ENCODE measurements around the gene FOXM1. TPM values are rescaled to one million over a fixed set of nuclear protein-coding genes. Genes with fewer than 3 reads are reported as not detected.

The FOXM1 gene
- total RNA-seq: 74.8 and 79.3 TPM in 2 replicates

- Mint-ChIP-seq H3K27me3 (ENCODE audit: low read depth) (no peaks in the 10 kb centered on the region), H3K9me3 (no peaks in the 10 kb centered on the region), H3K4me3 (ENCODE audit: low read depth) (peak within 1 kb of the TSS; percentile 95), H3K27ac (peak within 1 kb of the TSS; percentile 98), H3K36me3 (ENCODE audit: low read depth) (peaks cover 54% of the 10 kb centered on the region), H3K4me1 (ENCODE audit: low read depth) (peaks cover 34% of the 10 kb centered on the region)
- intact Hi-C loops (cut with micrococcal nuclease): loop anchor here (1.0 to 10.0 kb wide), 3 partner anchors 13 to 182 kb away; partner anchors contain the start of genes ITFG2 and TULP3
- DNase-seq (ENCODE audit: low spot score): peak; percentile 87
Observed at GRCh38 chr12:2877047-2877952, at the start of gene FOXM1, which contains the start of gene RHNO1. TSS of gene FOXM1 (minus strand) at chr12:2877174. CDS start at chr12:2874478, 2,696 bp downstream. TSS of gene RHNO1 (plus strand) at chr12:2877223. CDS start at chr12:2885367, 8,144 bp downstream.

GRCh38 chr12:2925322-2925995 is 48.5 kb upstream of the FOXM1 start:
- Mint-ChIP-seq H3K27ac (no peak overlapping the region), H3K27me3 (ENCODE audit: low read depth) (no peaks in the 10 kb centered on the region), H3K4me3 (ENCODE audit: low read depth) (no peak overlapping the region), H3K36me3 (ENCODE audit: low read depth) (no peaks in the 10 kb centered on the region), H3K9me3 (no peaks in the 10 kb centered on the region), H3K4me1 (ENCODE audit: low read depth) (peaks cover 4% of the 10 kb centered on the region)
- DNase-seq (ENCODE audit: low spot score): no peak
- intact Hi-C loops (cut with micrococcal nuclease): no loop called here

GRCh38 chr12:2924019-2924418 is 47.0 kb upstream of the FOXM1 start:
- Mint-ChIP-seq H3K9me3 (no peaks in the 10 kb centered on the region), H3K27me3 (ENCODE audit: low read depth) (no peaks in the 10 kb centered on the region), H3K4me1 (ENCODE audit: low read depth) (peaks cover 4% of the 10 kb centered on the region), H3K36me3 (ENCODE audit: low read depth) (no peaks in the 10 kb centered on the region), H3K4me3 (ENCODE audit: low read depth) (no peak overlapping the region), H3K27ac (no peak overlapping the region)
- intact Hi-C loops (cut with micrococcal nuclease): no loop called here
- no peak for DNase-seq (ENCODE audit: low spot score)

DNA sequence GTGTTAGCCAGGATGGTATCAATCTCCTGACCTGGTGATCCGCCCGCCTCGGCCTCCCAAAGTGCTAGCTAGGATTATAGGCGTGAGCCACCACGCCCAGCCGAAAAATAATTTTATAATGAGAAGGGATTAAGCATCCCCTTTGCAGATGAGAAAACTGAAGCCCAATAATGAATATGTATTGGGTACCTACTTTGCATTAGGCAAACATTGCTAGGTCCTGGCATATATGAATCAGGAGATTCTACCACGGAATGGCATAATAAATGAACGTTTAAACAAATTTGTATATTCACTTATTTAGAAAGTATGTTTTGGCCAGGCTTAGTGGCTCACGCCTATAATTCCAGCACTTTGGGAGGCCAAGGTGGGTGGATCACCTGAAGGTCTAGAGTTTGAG is 46.1 kb upstream of the FOXM1 start:
- no peaks in the 10 kb centered on the region for H3K9me3 Mint-ChIP-seq
- no peaks in the 10 kb centered on the region for H3K36me3 Mint-ChIP-seq (ENCODE audit: low read depth)
- H3K27me3 Mint-ChIP-seq (ENCODE audit: low read depth): no peaks in the 10 kb centered on the region
- intact Hi-C loops (cut with micrococcal nuclease): no loop called here
- no peak for DNase-seq (ENCODE audit: low spot score)
- H3K4me3 Mint-ChIP-seq (ENCODE audit: low read depth): no peak overlapping the region
- peaks cover 4% of the 10 kb centered on the region for H3K4me1 Mint-ChIP-seq (ENCODE audit: low read depth)
- H3K27ac Mint-ChIP-seq: no peak overlapping the region

GRCh38 chr12:2922329-2922728 is 45.4 kb upstream of the FOXM1 start:
- intact Hi-C loops (cut with micrococcal nuclease): no loop called here
- no peak for DNase-seq (ENCODE audit: low spot score)
- H3K36me3 Mint-ChIP-seq (ENCODE audit: low read depth): no peaks in the 10 kb centered on the region
- H3K27me3 Mint-ChIP-seq (ENCODE audit: low read depth): no peaks in the 10 kb centered on the region
- no peaks in the 10 kb centered on the region for H3K9me3 Mint-ChIP-seq
- H3K27ac Mint-ChIP-seq: no peak overlapping the region
- peaks cover 4% of the 10 kb centered on the region for H3K4me1 Mint-ChIP-seq (ENCODE audit: low read depth)
- no peak overlapping the region for H3K4me3 Mint-ChIP-seq (ENCODE audit: low read depth)

DNA sequence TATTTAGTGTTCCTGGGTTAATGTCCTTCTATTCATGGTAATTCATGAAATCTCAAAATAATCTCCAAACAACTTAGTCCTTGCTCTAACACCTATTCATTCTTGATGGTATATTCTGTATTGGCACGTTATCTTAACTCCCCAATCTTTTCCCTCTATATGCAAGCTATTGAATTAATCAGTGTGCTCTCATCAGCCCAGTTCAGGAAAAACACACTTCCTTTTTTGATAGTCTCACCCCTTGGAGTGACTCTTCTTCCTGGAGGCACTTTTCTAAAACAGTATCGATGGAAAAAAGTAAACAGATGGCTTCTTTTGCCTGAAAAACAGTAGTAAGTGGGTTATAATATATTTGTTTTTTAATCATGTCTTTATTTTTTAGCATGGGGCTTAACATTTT is 42.3 kb upstream of the FOXM1 start:
- H3K36me3 Mint-ChIP-seq (ENCODE audit: low read depth): no peaks in the 10 kb centered on the region
- H3K4me3 Mint-ChIP-seq (ENCODE audit: low read depth): no peak overlapping the region
- H3K9me3 Mint-ChIP-seq: no peaks in the 10 kb centered on the region
- intact Hi-C loops (cut with micrococcal nuclease): no loop called here
- no peaks in the 10 kb centered on the region for H3K4me1 Mint-ChIP-seq (ENCODE audit: low read depth)
- no peak for DNase-seq (ENCODE audit: low spot score)
- no peaks in the 10 kb centered on the region for H3K27me3 Mint-ChIP-seq (ENCODE audit: low read depth)
- no peak overlapping the region for H3K27ac Mint-ChIP-seq

DNA sequence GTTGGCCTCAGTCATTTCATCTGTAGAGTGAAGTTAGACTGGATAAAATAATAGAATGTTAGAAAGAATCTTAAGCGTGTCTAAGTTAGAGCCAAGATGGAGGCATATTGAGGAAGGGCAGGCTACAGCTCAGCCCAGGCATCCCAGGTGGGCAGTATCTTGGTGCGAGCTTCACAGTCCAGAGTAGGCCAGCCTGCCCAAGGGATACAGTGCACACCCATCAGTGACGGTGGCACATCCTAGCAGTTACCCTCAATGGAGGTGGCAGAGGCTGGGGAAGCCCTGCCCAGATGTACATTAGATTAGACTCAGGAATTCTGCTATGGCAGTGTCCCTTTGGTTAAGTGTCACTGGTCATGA is 35.2 kb upstream of the FOXM1 start:
- Mint-ChIP-seq H3K4me1 (ENCODE audit: low read depth) (no peaks in the 10 kb centered on the region), H3K27me3 (ENCODE audit: low read depth) (no peaks in the 10 kb centered on the region), H3K36me3 (ENCODE audit: low read depth) (no peaks in the 10 kb centered on the region), H3K9me3 (no peaks in the 10 kb centered on the region), H3K27ac (no peak overlapping the region), H3K4me3 (ENCODE audit: low read depth) (no peak overlapping the region)
- DNase-seq (ENCODE audit: low spot score): no peak
- intact Hi-C loops (cut with micrococcal nuclease): no loop called here

DNA sequence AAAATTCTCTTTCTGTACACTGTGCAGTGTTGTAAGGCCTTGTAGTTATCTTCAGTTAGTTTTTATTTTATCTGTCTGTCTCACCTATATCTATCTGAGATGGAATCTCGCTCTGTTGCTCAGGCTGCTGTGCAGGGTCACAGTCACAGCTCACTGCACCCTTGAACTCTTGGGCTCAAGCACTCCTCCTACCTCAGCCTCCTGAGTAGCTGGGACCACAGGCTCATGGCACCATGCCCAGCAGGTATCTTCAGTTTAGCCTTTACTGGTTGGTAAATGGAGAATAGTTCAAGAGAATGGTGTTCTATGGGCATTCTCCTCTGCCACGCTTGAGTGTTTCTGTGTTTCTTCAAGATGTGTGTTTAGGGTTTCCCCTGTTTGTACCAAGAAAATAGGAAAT is 27.3 kb upstream of the FOXM1 start:
- H3K27me3 Mint-ChIP-seq (ENCODE audit: low read depth): no peaks in the 10 kb centered on the region
- H3K4me3 Mint-ChIP-seq (ENCODE audit: low read depth): no peak overlapping the region
- intact Hi-C loops (cut with micrococcal nuclease): no loop called here
- no peak for DNase-seq (ENCODE audit: low spot score)
- no peaks in the 10 kb centered on the region for H3K4me1 Mint-ChIP-seq (ENCODE audit: low read depth)
- no peaks in the 10 kb centered on the region for H3K36me3 Mint-ChIP-seq (ENCODE audit: low read depth)
- H3K27ac Mint-ChIP-seq: no peak overlapping the region
- no peaks in the 10 kb centered on the region for H3K9me3 Mint-ChIP-seq

- no peak overlapping the region for H3K4me3 Mint-ChIP-seq (ENCODE audit: low read depth)
- intact Hi-C loops (cut with micrococcal nuclease): no loop called here
- no peak overlapping the region for H3K27ac Mint-ChIP-seq
- H3K27me3 Mint-ChIP-seq (ENCODE audit: low read depth): no peaks in the 10 kb centered on the region
- H3K4me1 Mint-ChIP-seq (ENCODE audit: low read depth): no peaks in the 10 kb centered on the region
- no peak for DNase-seq (ENCODE audit: low spot score)
- H3K36me3 Mint-ChIP-seq (ENCODE audit: low read depth): no peaks in the 10 kb centered on the region
- H3K9me3 Mint-ChIP-seq: no peaks in the 10 kb centered on the region
Observed at GRCh38 chr12:2902272-2902880, 25.4 kb upstream of the FOXM1 start.

GRCh38 chr12:2900642-2901041 is 23.7 kb upstream of the FOXM1 start:
- no peaks in the 10 kb centered on the region for H3K9me3 Mint-ChIP-seq
- H3K4me3 Mint-ChIP-seq (ENCODE audit: low read depth): no peak overlapping the region
- intact Hi-C loops (cut with micrococcal nuclease): no loop called here
- H3K4me1 Mint-ChIP-seq (ENCODE audit: low read depth): peaks cover under 1% of the 10 kb centered on the region
- no peak for DNase-seq (ENCODE audit: low spot score)
- H3K27ac Mint-ChIP-seq: no peak overlapping the region
- H3K27me3 Mint-ChIP-seq (ENCODE audit: low read depth): no peaks in the 10 kb centered on the region
- no peaks in the 10 kb centered on the region for H3K36me3 Mint-ChIP-seq (ENCODE audit: low read depth)

- Mint-ChIP-seq H3K4me1 (ENCODE audit: low read depth) (peaks cover 2% of the 10 kb centered on the region), H3K4me3 (ENCODE audit: low read depth) (no peak overlapping the region), H3K27me3 (ENCODE audit: low read depth) (no peaks in the 10 kb centered on the region), H3K36me3 (ENCODE audit: low read depth) (no peaks in the 10 kb centered on the region), H3K27ac (no peak overlapping the region), H3K9me3 (no peaks in the 10 kb centered on the region)
- intact Hi-C loops (cut with micrococcal nuclease): no loop called here
- no peak for DNase-seq (ENCODE audit: low spot score)
Observed at GRCh38 chr12:2897418-2897817, 20.4 kb upstream of the FOXM1 start.

DNA sequence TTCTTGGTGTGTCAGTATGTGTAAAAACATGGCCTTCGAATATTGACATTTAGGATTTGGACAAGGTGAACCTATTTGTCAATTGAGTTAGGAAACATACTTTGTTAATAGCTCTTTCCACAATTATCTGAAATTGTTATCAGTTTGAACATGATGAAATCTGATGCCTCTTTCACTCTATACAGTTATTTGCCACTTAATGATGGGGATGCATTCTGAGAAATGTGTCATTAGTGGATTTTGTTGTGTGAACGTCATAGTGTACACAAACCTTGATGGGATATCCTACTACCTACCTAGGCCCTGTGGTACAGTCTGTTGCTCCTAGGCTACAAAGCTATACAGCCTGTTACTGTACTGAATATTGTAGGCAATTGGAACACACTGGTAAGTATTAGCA is 18.5 kb upstream of the FOXM1 start:
- Mint-ChIP-seq H3K36me3 (ENCODE audit: low read depth) (no peaks in the 10 kb centered on the region), H3K27ac (no peak overlapping the region), H3K4me3 (ENCODE audit: low read depth) (no peak overlapping the region), H3K27me3 (ENCODE audit: low read depth) (no peaks in the 10 kb centered on the region), H3K9me3 (no peaks in the 10 kb centered on the region), H3K4me1 (ENCODE audit: low read depth) (peaks cover 9% of the 10 kb centered on the region)
- intact Hi-C loops (cut with micrococcal nuclease): no loop called here
- no peak for DNase-seq (ENCODE audit: low spot score)

- H3K27me3 Mint-ChIP-seq (ENCODE audit: low read depth): no peaks in the 10 kb centered on the region
- intact Hi-C loops (cut with micrococcal nuclease): no loop called here
- no peak overlapping the region for H3K4me3 Mint-ChIP-seq (ENCODE audit: low read depth)
- H3K36me3 Mint-ChIP-seq (ENCODE audit: low read depth): no peaks in the 10 kb centered on the region
- H3K27ac Mint-ChIP-seq: no peak overlapping the region
- no peak for DNase-seq (ENCODE audit: low spot score)
- H3K9me3 Mint-ChIP-seq: no peaks in the 10 kb centered on the region
- peaks cover 13% of the 10 kb centered on the region for H3K4me1 Mint-ChIP-seq (ENCODE audit: low read depth)
Observed at GRCh38 chr12:2895051-2895451, 18.1 kb upstream of the FOXM1 start.

All from activated T-helper 2 cell treated with anti-CD3 and anti-CD28 coated beads, Interferon-gamma antibody, Interleukin-2, Interleukin-4, amounts not matched to agents 10 μg/mL and 5 μg/mL and 100 μg/mL, durations not matched to agents 14 hours and 24 hours and 36 hours (primary cell).